Measurements from ENCODE around the gene RALGPS2. TPM values are rescaled to one million over a fixed set of nuclear protein-coding genes. Genes with fewer than 3 reads are reported as not detected.

RALGPS2 gene
- total and polyA plus RNA-seq, 12 donors, result 1.4 to 12.8 (median 7.4) TPM

GRCh38 chr1:178918955-178919354 is 193.9 kb downstream of the RALGPS2 start:
- ATAC-seq (no peak), DNase-seq (peak in 1 of 2 donors; percentile 27)
- H3K4me3 ChIP-seq, result no peak overlapping the region
- TF ChIP-seq CTCF (IDR thresholded peaks at IDR 0.05), result no peak
- peaks cover 0 to 2% (median 0%) of the 10 kb centered on the region in 11 donors for H3K9me3 ChIP-seq
- H3K4me1 ChIP-seq, result peaks cover 0 to 24% (median 4%) of the 10 kb centered on the region in 9 donors
- 47 to 56% methylated on average over 2 of the region's 2 CpGs for WGBS, 2 donors
- intact Hi-C loops (cut with DNase I), result loop anchor here in 1 of 10 donors (1.0 kb wide), 1 partner anchor 8 kb away; no protein-coding TSS in a partner anchor
- peak overlapping the region in 1 of 10 donors; percentile 18 for H3K27ac ChIP-seq
- peaks cover 0 to 8% (median 0%) of the 10 kb centered on the region in 9 donors for H3K36me3 ChIP-seq
- no peaks in the 10 kb centered on the region for H3K27me3 ChIP-seq

GRCh38 chr1:178919581-178919980 is 194.5 kb downstream of the RALGPS2 start:
- peaks cover 0 to 24% (median 4%) of the 10 kb centered on the region in 9 donors for H3K4me1 ChIP-seq
- H3K27ac ChIP-seq, result no peak overlapping the region
- TF ChIP-seq CTCF (IDR thresholded peaks at IDR 0.05), result no peak
- ATAC-seq, result no peak
- peaks cover 0 to 8% (median 0%) of the 10 kb centered on the region in 9 donors for H3K36me3 ChIP-seq
- H3K4me3 ChIP-seq, result no peak overlapping the region
- WGBS, 2 donors, result 90 to 96% methylated on average over 2 of the region's 2 CpGs
- intact Hi-C loops (cut with DNase I), result loop anchor here in 1 of 10 donors (1.0 kb wide), 1 partner anchor 8 kb away; no protein-coding TSS in a partner anchor
- peaks cover 0 to 8% (median 2%) of the 10 kb centered on the region in 11 donors for H3K9me3 ChIP-seq
- no peak for DNase-seq
- no peaks in the 10 kb centered on the region for H3K27me3 ChIP-seq

- no peak overlapping the region for H3K4me3 ChIP-seq
- intact Hi-C loops (cut with DNase I), result no loop called here
- H3K27me3 ChIP-seq, result no peaks in the 10 kb centered on the region
- TF ChIP-seq CTCF (IDR thresholded peaks at IDR 0.05), result no peak
- peaks cover 0 to 24% (median 4%) of the 10 kb centered on the region in 9 donors for H3K4me1 ChIP-seq
- no peak overlapping the region for H3K27ac ChIP-seq
- H3K9me3 ChIP-seq, result peaks cover 0 to 19% (median 8%) of the 10 kb centered on the region in 11 donors
- DNase-seq (no peak), ATAC-seq (no peak)
- H3K36me3 ChIP-seq, result peaks cover 0 to 4% (median 0%) of the 10 kb centered on the region in 9 donors
- WGBS, 2 donors, result 96 to 97% methylated on average over 2 of the region's 2 CpGs
These were observed 196.5 kb downstream of the RALGPS2 start for GRCh38 chr1:178921499-178921898.

- Histone ChIP-seq H3K4me1 (peaks cover 0 to 21% (median 4%) of the 10 kb centered on the region in 9 donors), H3K4me3 (no peak overlapping the region), H3K27me3 (no peaks in the 10 kb centered on the region), H3K36me3 (no peaks in the 10 kb centered on the region), H3K27ac (no peak overlapping the region), H3K9me3 (peaks cover 0 to 19% (median 8%) of the 10 kb centered on the region in 11 donors)
- ATAC-seq (no peak), DNase-seq (no peak)
- no peak for TF ChIP-seq CTCF (IDR thresholded peaks at IDR 0.05)
- intact Hi-C loops (cut with DNase I), result no loop called here
- WGBS, 2 donors, result 94 to 95% methylated on average over 2 of the region's 2 CpGs
These were observed 198.5 kb downstream of the RALGPS2 start for GRCh38 chr1:178923512-178923911.

Data from heart right ventricle (tissue), 16 donors.